NCI-H446 treated with DMSO at 0.1 percent for 48 hours (cell line): ENCODE results near the gene ST6GALNAC6.
"Not testable (repeated sequence)": the region's sequence is repeated elsewhere in the genome, so short reads cannot be mapped to it uniquely, and the experiment has no call there.

Source experiments
- DNase-seq: peaks from one replicate; lab custom pipeline; 2025; lab: John Stamatoyannopoulos, UW

ST6GALNAC6 gene

DNA sequence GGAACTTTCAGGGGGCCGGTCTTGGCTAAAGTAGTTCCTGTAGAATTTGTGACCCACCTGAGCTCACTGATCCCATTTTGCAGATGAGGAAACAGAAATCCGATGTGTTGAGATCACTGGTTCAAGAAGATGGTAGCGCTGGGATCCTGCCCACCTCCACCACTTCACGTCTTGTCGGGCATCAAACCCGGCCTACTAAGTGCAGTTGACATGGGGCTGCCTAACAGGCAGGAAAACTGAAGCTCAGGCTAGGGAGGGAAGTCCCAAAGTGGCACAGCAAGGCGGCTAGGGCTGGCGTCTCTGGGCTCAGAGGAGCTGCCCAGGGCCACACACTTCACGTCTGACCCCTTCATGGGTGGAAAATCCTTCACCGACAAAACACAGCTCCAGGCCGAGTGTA, 44.4 kb downstream of the ST6GALNAC6 start:
- no peak for DNase-seq

DNA sequence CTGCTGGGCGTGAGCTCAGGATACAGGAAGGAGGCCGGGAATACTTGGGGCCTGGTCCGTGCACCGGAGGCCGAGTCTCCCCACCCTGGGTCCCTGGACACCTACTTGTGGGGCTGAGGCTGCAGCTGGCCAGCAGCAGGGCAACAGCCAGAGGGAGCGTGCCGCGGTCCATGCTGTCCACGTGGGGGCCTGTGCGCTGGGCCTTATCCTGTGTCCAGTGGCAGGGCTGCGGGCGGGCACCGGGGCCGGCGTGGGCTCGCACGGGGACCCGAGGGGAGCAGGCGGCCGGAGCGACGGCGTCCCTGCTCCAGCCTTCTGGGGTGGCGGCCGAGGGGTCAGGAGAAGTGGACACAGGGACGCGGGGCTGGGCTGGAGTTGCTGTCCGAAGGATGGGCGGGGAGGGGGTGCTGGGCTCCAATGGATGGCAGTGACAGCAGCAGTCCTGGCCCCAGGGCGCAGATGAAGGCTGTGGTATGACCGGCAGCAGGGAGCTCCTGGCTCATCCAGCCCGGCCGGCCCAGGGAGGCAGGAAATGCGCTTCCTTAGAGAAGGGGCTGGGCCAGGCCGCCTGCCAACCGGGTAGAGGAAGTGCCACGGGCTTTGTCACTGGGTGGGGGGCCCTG, 45.1 kb downstream of the ST6GALNAC6 start, which contains the start of gene ENG:
ENG (minus strand) TSS at position 475 of the 623 bp plus-strand sequence; CDS start at position 172, 303 bp downstream.
- DNase-seq, result no peak

DNA sequence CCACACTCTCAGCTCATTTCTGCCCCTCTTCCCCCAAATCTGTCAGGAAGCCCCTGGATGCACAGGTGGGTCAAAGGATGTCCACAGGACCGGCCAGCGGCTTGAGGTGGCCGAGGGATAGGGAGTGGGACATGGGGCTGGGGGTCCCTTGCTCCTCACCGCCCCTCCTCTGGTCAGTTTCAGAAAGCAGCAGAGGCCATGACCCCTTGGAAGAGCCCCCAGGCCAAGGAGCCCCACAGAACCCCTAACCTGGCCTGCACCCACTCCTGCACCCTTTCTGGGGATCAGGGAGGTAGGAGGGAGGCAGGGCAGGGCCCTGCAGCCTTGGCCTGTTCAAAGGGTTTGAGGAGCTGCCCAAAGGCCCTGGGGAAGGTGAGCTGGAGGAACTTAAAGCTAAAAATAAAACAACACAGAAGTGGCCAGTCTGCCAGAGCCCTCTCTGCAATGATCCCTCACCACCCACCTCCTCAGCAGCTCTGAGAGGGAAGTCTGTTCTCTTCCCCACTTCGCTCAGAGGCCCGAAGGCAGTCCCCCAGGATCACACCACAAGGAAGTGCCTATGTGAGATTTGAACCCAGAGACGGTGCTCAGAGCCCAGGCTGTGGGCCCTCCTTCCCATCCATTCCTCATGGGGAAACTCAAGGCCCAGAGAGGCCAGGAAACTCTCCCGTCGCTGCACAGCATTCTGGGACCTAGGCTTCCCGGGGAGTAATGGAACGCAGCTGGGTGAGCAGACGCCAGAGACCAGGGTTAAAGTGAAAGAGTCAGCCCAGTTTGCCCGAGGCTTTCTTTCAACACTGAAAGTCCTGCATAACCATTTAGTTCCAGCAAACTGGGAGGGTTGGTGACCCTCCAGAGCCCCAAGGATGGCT, 45.9 kb downstream of the ST6GALNAC6 start:
- no peak for DNase-seq

- DNase-seq, result no peak
Measured at GRCh38 chr9:127852829-127853228, 46.6 kb downstream of the ST6GALNAC6 start.

DNA sequence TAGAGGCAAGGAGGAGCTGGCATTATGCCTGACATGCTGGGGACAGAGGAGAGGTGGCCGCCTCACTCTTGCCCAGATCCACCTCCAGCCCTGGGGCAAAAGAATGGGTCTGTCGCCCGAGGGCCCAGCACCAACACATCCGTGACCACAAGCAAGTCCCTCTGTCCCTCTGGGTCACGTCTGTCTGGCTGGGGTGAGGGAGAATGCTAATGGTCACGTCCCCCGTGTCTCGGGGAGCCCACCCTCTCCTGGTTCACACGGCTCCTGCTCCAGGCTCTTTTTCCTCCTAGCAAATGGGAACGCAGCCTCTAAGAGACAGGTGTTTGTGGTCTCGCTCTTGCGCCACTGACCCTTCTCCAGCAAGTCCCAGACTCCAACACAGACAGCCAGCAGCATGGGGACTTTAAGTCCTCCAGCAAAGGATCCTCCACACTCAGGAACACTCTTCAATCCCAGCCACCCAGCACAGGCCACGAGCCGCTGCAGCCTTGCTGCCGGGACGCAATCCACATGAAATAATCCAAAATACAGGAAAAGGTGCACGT, 49.0 kb downstream of the ST6GALNAC6 start:
- no peak for DNase-seq

DNA sequence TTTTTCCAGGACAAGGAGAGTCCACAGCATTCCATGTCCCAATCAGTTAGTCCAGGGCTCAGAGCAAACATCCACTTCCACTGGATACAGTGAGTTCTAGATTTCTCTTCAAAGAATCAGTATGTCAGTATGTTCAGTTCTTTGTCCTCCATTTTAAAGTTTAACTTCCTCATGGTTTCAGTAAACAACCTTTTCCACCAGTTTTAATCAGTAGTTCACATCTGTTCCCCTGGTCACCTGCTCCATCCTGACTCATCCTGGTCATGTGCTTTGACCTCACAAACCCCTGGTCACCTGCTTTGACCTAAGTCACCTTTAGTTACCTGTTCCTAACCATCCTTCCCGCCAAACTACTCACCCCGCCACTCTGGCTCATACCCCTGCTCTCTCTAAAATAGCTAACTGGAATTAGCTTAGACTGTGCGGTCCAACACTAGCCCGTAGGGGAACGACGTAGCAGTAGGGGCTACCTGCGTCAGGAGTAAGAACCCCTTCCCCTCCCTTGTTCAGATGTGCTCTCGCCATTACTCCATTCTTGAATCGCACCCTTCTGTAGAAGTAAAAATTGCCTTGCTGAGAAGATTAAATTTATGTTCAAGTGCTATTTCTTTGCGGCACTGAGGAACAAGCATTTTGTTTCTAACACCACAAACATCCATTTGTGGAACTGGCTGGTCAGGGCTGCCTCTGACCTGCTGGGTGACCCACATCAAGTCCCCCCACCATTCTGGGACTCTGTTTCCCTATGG, 50.5 kb downstream of the ST6GALNAC6 start:
- DNase-seq, result no peak

DNA sequence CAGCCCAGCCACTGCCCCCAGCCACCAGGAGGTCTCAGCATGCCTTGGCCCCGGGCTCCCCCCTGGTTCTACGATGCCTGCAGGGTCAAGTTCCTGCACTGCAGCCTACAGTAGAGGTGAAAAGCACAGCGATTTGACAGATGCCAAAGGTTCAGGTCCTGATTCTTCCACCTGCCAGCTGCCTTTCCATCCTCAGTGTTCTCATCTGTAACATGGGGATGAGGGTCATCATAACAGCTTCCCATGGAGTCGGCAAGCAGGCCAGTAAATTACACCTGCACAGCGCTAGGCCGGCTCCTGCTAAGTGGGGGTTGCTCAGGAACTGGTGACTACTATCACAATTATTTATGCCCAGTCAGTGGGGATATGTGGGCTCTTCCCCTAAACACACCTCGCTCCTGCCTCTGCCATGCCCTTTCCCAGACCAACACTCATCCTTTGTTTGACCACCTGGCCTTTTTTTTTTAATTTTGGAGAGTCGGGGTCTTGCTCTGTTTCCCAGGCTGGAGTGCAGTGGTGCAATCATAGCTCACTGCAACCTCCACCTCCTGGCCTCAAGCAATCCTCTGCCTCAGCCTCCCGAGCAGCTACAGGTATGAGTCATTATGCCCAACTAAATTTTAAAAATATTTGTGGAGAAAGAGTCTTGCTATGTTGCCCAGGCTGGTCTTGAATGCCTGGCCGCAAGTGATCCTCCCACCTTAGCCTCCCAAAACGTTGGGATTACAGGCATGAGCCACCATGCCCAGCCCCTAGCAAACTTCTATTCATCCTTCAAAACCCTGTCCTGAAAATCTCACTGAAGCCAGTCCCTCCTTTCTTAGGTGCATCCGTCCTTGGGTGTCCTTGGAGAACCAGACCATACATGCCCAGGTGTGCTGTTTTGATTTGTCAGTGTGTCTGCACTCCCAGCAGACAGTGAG, 51.3 kb downstream of the ST6GALNAC6 start:
- DNase-seq, result no peak

GRCh38 chr9:127847178-127847510, 52.3 kb downstream of the ST6GALNAC6 start:
- no peak for DNase-seq

- no peak for DNase-seq
Measured at GRCh38 chr9:127846443-127847177, 52.8 kb downstream of the ST6GALNAC6 start.

- not testable (repeated sequence) for DNase-seq
Measured at GRCh38 chr9:127845619-127846018, 53.8 kb downstream of the ST6GALNAC6 start.

GRCh38 chr9:127844821-127845359, 54.5 kb downstream of the ST6GALNAC6 start:
- no peak for DNase-seq

DNA sequence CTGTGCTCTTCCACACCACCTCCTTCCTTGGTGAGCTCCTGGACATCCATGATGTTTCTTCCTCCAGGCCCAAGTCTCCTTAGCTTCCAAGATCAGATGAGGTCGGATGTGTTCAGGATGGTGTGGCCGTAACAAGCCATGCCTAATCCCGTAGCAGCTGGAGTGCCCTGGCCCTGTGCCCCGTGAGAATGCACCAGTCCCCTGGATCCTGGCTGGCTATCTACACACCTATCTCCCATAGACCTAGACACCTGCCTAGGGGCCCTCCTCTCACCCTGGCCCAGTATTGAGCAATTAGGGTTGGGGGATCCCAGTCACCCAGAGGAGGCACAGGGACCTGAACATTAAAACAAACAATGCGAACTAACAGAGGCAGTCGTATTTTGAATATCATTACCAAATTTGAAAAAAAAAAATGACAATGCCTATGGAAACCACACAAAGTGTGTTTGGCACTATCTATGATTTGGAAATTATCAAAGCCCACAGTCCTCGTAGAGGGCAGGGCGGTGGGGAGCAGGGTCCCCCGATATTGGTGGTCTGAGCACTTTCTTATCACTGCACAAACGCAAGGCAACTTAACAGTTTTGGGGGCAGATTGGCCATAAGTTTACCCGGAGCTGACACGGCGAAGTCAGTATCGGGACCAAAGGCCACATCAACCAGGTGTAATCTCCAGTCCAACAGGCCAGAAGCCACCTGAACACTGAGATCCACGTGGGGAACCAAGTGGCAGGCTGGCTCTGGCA, 58.1 kb downstream of the ST6GALNAC6 start:
- no peak for DNase-seq

- DNase-seq, result no peak
Measured at GRCh38 chr9:127838375-127839078, 60.9 kb downstream of the ST6GALNAC6 start.

DNA sequence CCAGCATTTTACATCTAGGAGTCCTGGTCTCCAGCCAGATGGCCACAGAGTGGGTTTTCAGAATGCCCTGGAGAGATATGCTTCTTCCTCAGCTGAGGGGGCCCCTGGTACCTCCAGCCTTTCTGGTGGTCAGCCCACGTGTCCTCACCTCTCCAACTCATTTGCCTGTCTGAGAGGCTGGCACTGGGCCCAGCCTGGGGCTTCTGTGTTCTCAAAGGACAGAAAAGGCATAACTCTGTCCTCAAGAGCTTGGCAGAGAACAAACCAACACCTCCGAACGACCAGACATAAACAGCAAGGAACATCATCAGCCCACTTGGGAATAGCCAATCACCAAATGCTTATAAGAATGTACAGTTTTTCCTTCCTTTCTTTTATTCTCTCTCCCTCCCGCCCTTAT, 62.1 kb downstream of the ST6GALNAC6 start:
- DNase-seq, result no peak

DNA sequence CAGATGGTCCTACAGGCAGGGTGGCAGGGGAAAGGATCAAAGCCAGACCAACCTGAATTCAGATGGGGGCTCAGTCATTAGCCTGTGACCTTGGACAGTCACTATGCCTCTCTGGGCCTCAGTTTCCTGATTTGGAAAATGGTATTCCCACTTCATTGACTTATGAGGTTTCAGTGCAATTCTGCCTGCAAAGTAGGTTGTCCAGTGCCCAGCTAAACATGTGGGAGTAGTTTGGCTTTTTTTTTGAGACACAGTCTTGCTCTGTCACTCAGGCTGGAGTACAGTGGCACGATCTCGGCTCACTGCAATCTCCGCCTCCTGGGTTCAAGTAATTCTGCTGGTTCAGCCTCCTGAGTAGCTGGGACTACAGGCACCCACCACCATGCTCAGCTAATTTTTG, 62.8 kb downstream of the ST6GALNAC6 start:
- DNase-seq, result not testable (repeated sequence)

- DNase-seq, result no peak
Measured at GRCh38 chr9:127835991-127836516, 63.3 kb downstream of the ST6GALNAC6 start.
